Transverse colon (tissue), 4 donors: ENCODE measurements around the gene GMDS. TPM values are rescaled to one million over a fixed set of nuclear protein-coding genes. Genes with fewer than 3 reads are reported as not detected.

ENCODE experiments used
- DNase-seq: peaks from one replicate; pipeline ENCODE4 v3.0.0-alpha.2; 2019
- H3K27ac ChIP-seq, 4 donors: fragments of 200-600 bp; sonication (generic); 2 replicates each; pipeline ENCODE4 v1.5.1; 2016 to 2018; ENCODE audit warnings: inconsistent platforms in 4 of 4
- H3K27me3 ChIP-seq: fragments of 200-600 bp; sonication (generic); 2 replicates; pipeline ENCODE4 v1.5.1; 2017; ENCODE audit warnings: inconsistent platforms
- H3K36me3 ChIP-seq, 4 donors: fragments of 200-600 bp; sonication (generic); 2 replicates each; pipeline ENCODE4 v1.5.1; 2017 to 2019; ENCODE audit warnings: inconsistent platforms in 4 of 4
- H3K4me1 ChIP-seq, 4 donors: fragments of 200-600 bp; sonication (generic); 2 replicates each; pipeline ENCODE4 v1.5.1; 2017 to 2020; ENCODE audit warnings: inconsistent platforms in 4 of 4
- H3K4me3 ChIP-seq, 4 donors: fragments of 200-600 bp; sonication (generic); 1 replicate in 1 of 4; 2 replicates in 3 of 4; pipeline versions ENCODE4 v1.5.1 to v1.6.1; 2017 to 2019; ENCODE audit warnings: inconsistent platforms in 4 of 4
- H3K9me3 ChIP-seq, 2 donors: fragments of 200-600 bp; sonication (generic); 2 replicates each; pipeline ENCODE4 v1.5.1; 2017 to 2019; ENCODE audit warnings: inconsistent platforms in 2 of 2
- EP300 ChIP-seq: sonication (generic); formaldehyde crosslinking; IDR thresholded peaks from one replicate; pipeline ENCODE4 v1.6.1; 2017; ENCODE audit warnings: antibody characterized with exemption, low read depth
- POLR2A ChIP-seq: fragments of 450-650 bp; IDR thresholded peaks from one replicate; pipeline ENCODE4 v1.6.1; 2016; ENCODE audit warnings: antibody characterized with exemption, mild to moderate bottlenecking, moderate library complexity
- POLR2AphosphoS5 ChIP-seq, 3 donors: sonication (generic); formaldehyde crosslinking; IDR thresholded peaks; one replicate each; pipeline ENCODE4 v1.6.1; 2016; ENCODE audit warnings: antibody characterized with exemption in 3 of 3
- WGBS, 2 donors: methylation state at CpG; one replicate each; pipeline ENCODE4 v1.1.5; 2018; ENCODE audit warnings: low coverage in 1 of 2; 5-methylcytosine and 5-hydroxymethylcytosine counted together
- in situ Hi-C, 4 donors: fragments of 200-750 bp; cut with MboI; loops; one replicate each; pipeline versions ENCODE4 v1.15.0 to v1.15.1; 2017; ENCODE audit warnings: low sequenced_read_pairs in 3 of 4, low pct_ligation_motif_present in 1 of 4, low pct_unique_long_range_greater_than_20kb in 1 of 4
- intact Hi-C: fragments of 100-400 bp; cut with DNase I; formaldehyde crosslinking; loops from one replicate; pipeline ENCODE4 v1.15.1; 2023; ENCODE audit warnings: low total_unique reads
- total RNA-seq, 4 donors: library from RNA; depleted of rRNA; stranded (reverse); fragments of >200 nt; gene quantifications; one replicate each; pipeline ENCODE4 v1.1.0, GENCODE V29; 2016
- TF ChIP-seq, protein P1 (sequence below), 5 experiments: fragments of 200-600 bp in 3 of 5; fragments of 450-650 bp in 2 of 5; sonication (generic) in 3 of 5; IDR thresholded peaks; 1 replicate in 2 of 5; 2 replicates in 3 of 5; pipeline ENCODE4 v1.5.1; 2016 to 2017; ENCODE audit warnings: antibody characterized with exemption in 5 of 5, inconsistent platforms in 3 of 5, mild to moderate bottlenecking in 2 of 5, moderate library complexity in 1 of 5

The GMDS gene
- total RNA-seq, 4 donors from 2014 or later = 66.2 to 546 (median 102) TPM

DNA sequence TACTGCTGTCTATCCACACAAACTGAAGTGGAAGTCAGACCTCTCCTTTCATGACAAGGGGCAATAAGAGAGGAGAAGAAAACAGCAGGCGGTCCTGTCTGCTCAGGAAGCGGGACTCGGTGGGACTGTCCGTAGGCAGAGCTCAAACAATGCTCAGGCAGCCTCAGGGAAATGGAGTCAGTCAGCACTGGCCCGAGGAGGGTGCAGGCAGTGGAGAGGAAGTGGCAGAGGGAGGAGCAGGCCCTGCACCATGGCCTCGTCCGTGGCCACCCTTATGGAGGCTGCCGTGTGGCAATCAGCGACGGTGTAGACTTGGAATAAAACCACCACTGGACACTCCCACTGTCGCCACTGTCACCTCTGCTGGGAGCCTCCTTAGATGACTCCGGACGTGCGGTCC is 616.1 kb downstream of the GMDS start:
- intact Hi-C loops = no loop called here
- Histone ChIP-seq H3K27ac (no peak overlapping the region), H3K9me3 (no peaks in the 10 kb centered on the region), H3K4me3 (no peak overlapping the region), H3K36me3 (no peaks in the 10 kb centered on the region), H3K27me3 (peaks cover 62% of the 10 kb centered on the region), H3K4me1 (peaks cover 0 to 14% (median 4%) of the 10 kb centered on the region in 4 donors)
- 90 to 95% methylated on average over 8 to 14 of the region's 14 CpGs for WGBS, 2 donors
- TF ChIP-seq POLR2AphosphoS5 (IDR thresholded peaks at IDR 0.05) = no peak
- no peak for TF ChIP-seq POLR2A
- DNase-seq = no peak
- in situ Hi-C loops = no loop called here

DNA sequence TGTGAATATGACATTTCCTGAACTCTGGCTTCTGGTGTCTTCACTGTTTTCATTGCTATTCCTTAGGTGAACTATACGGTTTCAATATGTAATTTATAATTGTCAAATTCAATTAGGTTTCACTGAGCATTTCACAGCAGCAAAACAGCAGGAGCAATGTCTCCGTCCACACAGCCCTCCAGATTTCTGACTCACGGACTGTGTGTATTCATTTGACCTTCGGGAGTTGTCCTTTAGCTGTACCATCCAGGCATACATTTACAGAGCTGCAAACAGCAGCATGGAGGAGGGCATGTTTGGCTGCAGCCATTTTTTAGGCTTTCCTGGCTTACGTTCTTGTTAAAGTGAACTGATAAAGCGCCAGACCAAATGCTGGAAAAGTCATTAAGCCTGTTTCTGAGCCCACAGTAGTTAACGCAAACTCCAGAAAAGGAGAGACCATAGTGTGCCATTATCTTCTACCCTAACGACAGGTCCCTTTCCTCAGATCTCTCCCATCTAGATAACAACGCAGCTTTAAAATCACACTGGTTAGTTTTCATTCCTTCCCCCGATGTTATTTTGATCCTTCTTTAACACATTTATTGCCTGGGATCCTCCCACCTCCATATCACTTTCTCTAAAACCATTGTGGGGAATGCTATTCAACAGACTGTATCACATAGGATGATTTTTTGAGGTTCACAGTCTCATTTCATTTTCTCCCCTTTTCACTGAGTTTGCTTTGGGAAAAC is 617.4 kb downstream of the GMDS start:
- no peaks in the 10 kb centered on the region for H3K36me3 ChIP-seq

DNA sequence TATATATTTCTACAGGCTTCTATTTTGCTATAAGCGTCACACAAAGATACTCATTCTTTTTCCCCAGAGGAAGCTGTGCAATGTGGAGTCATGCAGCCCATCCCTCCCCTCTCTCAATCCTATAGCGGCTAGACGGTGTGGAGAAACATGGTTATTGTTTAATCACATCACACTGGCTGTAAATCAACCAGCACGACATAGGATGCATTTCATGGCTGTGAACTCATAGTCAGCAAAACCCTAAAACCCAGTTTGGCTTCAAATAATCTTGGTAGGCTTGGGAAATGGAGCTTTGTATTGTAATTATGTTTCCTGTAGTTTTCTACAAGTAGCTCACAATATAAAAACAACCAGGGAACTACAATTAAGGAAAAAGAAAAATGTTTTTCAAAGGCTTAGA is 618.9 kb downstream of the GMDS start:
- no peaks in the 10 kb centered on the region for H3K36me3 ChIP-seq
- no peak for DNase-seq
- in situ Hi-C loops = no loop called here
- peaks cover 89% of the 10 kb centered on the region for H3K27me3 ChIP-seq
- H3K4me3 ChIP-seq = no peak overlapping the region
- H3K4me1 ChIP-seq = peaks cover 0 to 16% (median 4%) of the 10 kb centered on the region in 4 donors
- TF ChIP-seq, protein P1, sequence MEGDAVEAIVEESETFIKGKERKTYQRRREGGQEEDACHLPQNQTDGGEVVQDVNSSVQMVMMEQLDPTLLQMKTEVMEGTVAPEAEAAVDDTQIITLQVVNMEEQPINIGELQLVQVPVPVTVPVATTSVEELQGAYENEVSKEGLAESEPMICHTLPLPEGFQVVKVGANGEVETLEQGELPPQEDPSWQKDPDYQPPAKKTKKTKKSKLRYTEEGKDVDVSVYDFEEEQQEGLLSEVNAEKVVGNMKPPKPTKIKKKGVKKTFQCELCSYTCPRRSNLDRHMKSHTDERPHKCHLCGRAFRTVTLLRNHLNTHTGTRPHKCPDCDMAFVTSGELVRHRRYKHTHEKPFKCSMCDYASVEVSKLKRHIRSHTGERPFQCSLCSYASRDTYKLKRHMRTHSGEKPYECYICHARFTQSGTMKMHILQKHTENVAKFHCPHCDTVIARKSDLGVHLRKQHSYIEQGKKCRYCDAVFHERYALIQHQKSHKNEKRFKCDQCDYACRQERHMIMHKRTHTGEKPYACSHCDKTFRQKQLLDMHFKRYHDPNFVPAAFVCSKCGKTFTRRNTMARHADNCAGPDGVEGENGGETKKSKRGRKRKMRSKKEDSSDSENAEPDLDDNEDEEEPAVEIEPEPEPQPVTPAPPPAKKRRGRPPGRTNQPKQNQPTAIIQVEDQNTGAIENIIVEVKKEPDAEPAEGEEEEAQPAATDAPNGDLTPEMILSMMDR (IDR thresholded peaks at IDR 0.05) = no peak
- no peak for TF ChIP-seq POLR2AphosphoS5 (IDR thresholded peaks at IDR 0.05)
- TF ChIP-seq POLR2A = no peak
- no peak for TF ChIP-seq EP300
- WGBS, 2 donors = 24 to 58% methylated on average over 3 to 4 of the region's 4 CpGs
- intact Hi-C loops = no loop called here
- no peak overlapping the region for H3K27ac ChIP-seq
- no peaks in the 10 kb centered on the region for H3K9me3 ChIP-seq

More for the DNA sequence above, 617.4 kb downstream of the GMDS start:
- peaks cover 75% of the 10 kb centered on the region for H3K27me3 ChIP-seq
- TF ChIP-seq EP300 = no peak
- TF ChIP-seq, protein P1 (IDR thresholded peaks at IDR 0.05) = no peak
- no peak for TF ChIP-seq POLR2A
- no peak for TF ChIP-seq POLR2AphosphoS5 (IDR thresholded peaks at IDR 0.05)
- H3K27ac ChIP-seq = no peak overlapping the region
- in situ Hi-C loops (no loop called here), intact Hi-C loops (no loop called here)
- 73 to 84% methylated on average over 9 to 10 of the region's 10 CpGs for WGBS, 2 donors
- no peak overlapping the region for H3K4me3 ChIP-seq
- no peaks in the 10 kb centered on the region for H3K9me3 ChIP-seq
- H3K4me1 ChIP-seq = peaks cover 0 to 16% (median 4%) of the 10 kb centered on the region in 4 donors
- DNase-seq = no peak

DNA sequence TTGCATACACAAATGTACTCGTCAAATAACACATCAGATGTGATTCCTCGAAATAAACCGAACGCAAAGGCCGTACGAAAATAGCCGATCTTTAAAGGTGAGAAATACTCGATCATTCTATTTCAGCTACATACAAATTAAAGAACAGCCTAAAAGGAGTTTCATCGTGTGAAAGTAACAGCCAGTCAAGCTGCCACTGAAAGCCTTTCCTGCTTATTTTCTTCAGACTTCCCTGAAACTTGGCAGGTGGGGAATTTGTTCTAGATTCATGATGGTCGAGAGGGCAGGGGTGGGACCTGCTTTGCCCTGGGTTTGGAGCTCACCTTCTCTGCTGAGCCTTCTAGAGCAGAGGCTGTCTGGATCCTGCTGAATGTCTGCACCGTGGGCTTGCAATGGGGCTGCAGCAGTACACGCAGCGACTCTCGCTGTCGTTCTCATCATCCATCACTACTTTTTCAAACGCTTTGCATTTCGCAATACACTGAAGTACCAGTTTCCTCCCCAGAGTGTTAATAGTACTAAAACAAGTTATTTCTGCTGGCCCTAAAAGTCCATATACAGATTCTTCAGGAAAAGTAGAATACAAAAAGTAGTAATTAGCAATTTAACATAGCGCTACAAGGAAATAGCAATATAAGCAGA is 619.5 kb downstream of the GMDS start:
- Histone ChIP-seq H3K4me1 (peaks cover 0 to 16% (median 4%) of the 10 kb centered on the region in 4 donors), H3K36me3 (no peaks in the 10 kb centered on the region), H3K4me3 (no peak overlapping the region), H3K27me3 (peaks cover 90% of the 10 kb centered on the region), H3K9me3 (no peaks in the 10 kb centered on the region), H3K27ac (no peak overlapping the region)
- TF ChIP-seq, protein P1 (IDR thresholded peaks at IDR 0.05) = no peak
- no peak for TF ChIP-seq POLR2AphosphoS5 (IDR thresholded peaks at IDR 0.05)
- in situ Hi-C loops (no loop called here), intact Hi-C loops (no loop called here)
- no peak for DNase-seq
- 66 to 71% methylated on average over 11 to 18 of the region's 18 CpGs for WGBS, 2 donors
